Ramos (cell line): ENCODE data around the gene CD83.
"Not testable (repeated sequence)": the region's sequence is repeated elsewhere in the genome, so short reads cannot be mapped to it uniquely, and the experiment has no call there.

ENCODE experiments used
- in situ Hi-C: fragments of 300-500 bp; cut with MboI; formaldehyde crosslinking; loops from one replicate; pipeline ENCODE4 v1.14.3; 2022; ENCODE audit warnings: low sequenced_read_pairs; ENCODE audit not compliant: unreplicated experiment

The CD83 gene

DNA sequence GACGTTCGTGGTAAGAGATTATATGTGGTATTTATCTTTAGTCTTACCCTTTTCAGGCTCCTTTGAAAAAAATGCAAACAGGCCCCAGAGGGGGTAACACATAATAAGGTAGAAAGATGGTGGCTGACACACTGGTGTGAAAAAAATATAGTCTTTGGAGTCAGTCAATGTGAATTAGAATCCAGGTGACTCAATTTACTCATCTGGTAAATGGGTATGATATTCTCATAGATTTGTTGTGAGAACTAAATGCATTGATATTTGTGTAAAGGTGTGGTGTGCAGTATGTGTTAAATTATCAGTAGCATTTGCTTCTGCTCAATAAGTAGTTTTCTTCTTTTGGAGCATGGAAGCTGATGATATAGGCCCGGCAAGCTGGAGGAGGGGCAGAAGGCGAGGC lies 25.7 kb downstream of the CD83 start:
- in situ Hi-C loops, result loop anchor here (5.0 to 10.0 kb wide), 2 partner anchors 96 to 239 kb away; no protein-coding TSS in a partner anchor

DNA sequence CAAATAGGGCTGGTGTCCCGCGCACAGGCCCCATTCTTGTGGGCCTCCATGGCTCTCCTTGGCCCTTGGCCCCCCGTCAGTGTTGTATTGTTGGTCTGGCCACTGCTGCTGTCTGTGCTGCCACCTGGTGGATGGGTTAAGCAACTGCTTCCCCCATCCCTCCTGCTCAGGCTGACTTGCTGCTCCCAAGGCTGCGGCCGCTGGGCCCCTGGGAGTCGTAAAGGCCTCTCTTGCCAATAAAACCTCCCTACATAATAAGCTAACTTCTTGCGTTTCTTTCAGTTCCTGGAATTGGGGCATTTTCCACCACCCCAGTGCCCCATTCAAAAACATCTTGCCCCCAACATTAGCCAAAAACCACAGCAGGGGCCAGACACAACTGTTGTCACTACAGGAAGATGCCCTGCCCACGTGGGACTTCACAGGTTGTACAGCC lies 27.1 kb downstream of the CD83 start:
- in situ Hi-C loops, result loop anchor here (5.0 to 10.0 kb wide), 2 partner anchors 97 to 240 kb away; no protein-coding TSS in a partner anchor

DNA sequence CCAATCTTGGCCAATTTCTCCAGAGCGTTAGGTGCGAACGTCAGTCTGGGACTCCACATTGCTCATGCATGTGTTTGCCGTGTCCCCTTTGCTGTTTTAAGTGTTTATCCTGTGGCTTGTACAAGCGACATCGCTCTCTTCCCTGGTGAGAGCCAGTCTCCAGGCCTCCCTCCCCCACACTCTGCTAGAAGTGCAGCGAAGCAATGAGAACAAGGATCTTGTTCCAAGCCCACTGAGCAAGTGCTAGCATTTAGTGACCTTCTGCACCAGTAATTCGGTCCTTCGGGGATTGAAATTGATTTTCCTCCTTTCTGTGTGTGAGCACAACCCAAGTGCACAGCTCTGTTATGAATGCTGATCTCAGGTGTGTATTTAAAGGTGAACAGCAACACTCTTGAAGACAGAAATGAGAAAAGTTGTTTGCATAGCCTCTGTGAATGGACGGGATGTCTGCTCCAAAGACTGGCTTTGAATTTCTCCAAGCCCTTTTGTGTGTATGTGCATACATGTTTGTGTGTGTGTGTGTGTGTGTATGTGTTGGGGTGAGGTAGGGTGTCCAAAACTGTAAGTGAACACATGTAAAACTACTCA lies 29.0 kb downstream of the CD83 start:
- in situ Hi-C loops, result loop anchor here (10.0 kb wide), 1 partner anchor 242 kb away; no protein-coding TSS in a partner anchor

DNA sequence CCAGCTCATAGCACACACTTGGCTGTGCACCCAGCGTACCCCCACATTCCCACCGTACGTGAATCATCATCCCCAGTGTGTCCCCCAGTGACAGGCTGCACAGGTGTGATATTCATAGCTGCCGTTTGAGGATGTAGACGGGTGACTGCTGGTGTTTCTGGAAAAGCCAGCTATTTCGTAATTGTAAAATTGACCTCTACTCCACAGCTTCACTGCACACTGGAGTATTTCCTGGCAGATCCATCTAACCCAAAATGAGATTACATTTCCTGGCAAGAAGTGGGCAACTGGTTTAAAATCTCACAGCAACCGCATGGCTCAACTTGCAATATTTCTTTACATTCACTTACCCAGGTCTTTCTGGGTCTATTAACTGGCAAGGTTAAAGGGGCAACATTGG lies 30.3 kb downstream of the CD83 start:
- in situ Hi-C loops, result loop anchor here (10.0 kb wide), 1 partner anchor 243 kb away; no protein-coding TSS in a partner anchor

DNA sequence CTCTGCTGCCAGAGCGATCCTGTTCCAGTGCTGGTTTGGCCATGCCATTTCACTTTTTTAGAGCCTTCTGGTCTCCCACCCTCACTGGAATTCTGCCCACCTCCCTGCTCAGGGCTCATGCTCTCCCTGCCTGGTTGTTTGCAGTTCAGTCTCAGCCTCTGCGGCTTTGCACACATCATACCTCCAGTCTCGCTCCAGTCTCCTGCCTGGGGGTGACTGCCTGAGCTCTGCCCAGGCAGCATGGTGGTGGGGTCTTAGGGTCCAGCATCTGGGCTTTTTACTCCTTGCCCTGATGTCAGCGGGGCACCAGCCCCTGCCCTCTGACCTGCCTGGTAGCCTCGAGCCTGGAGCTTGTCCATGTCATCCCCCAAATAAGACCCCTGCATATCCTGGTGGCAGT lies 30.9 kb downstream of the CD83 start:
- in situ Hi-C loops, result loop anchor here (10.0 kb wide), 1 partner anchor 244 kb away; no protein-coding TSS in a partner anchor

DNA sequence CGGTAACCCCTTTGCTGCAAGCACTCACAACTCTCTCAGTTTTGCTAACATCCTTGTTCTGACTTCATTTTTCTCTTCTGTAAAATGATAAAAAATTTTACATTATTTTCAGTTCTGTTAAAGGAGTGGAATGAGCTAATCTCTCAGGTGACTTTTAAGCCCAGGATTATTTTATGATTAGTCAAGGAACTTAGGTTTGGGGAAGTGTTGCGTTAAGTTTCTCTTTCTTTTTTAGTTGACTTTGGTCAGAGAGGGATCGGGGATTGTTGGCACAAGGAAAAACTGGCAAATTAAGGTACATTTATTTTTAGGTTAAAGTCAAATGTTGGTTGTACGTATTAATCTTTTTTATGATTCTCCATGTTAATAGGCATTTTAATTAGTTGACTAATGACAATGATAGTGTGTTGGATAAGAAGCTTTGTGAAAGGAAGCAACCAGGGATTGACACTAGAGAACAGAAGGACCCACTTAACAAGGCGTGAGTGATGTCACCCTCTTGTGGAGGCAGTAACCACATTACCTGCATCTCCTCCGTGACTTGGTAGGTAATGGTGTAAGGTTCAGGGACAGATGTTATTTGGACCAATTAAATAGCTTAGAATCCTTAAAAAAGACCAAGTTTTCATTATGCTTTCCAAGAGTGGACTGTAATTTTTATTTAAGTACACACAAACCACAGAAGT lies 31.6 kb downstream of the CD83 start:
- in situ Hi-C loops, result loop anchor here (10.0 kb wide), 1 partner anchor 244 kb away; no protein-coding TSS in a partner anchor

DNA sequence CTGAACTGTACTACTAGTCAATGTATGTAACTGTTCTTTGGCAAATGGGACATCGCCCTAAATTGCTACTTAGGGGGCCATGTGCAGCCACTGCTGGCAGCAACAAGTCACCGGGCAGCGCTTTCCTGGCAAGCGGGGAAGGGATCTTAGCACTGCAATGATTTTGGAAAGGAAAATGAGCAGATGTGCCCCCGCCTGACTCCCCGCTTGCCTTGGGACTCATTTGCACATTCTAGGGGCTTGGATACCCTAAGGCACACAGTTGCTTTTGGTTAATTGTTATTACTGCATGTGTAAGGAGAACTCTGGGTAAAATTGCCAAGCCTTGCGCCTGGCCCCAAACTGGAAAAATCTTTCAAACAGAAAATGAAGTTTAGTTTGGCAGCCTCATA lies 32.2 kb downstream of the CD83 start:
- in situ Hi-C loops, result loop anchor here (10.0 kb wide), 1 partner anchor 245 kb away; no protein-coding TSS in a partner anchor

DNA sequence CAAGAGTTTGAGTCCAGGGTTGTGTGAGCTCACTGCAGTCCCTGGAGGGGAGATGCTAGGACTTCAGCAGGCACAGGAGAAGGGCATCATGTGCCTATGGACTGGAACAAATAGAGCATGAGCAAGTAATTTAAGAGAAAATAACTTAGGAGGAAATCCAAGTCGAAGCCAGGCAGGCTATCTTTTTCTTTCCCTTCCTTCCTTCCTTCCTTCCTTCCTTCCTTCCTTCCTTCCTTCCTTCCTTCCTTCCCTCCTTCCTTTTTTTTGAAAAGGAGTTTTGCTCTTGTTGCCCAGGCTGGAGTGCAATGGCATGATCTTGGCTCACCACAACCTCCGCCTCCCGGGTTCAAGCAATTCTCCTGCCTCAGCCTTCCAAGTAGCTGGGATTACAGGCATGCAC lies 33.7 kb downstream of the CD83 start:
- in situ Hi-C loops, result not testable (repeated sequence)

DNA sequence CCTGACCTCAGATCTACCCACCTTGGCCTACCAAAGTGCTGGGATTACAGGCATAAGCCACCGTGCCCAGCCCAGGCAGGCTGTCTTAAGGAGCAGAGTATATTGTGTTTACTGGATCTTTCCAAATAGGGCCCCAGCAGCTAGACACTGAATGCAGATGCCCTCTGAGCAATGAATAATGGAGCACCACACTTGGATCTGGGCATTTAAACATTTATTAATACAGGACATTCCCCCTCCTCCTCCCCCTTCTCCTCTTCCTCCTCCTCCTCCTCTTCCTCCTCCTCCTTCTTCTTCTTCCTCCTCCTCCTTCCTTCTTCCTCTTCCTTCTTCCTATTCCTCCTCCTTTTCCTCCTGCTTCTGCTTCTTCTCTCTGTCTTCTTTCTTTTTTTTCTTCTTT lies 34.2 kb downstream of the CD83 start:
- in situ Hi-C loops, result no loop called here

DNA sequence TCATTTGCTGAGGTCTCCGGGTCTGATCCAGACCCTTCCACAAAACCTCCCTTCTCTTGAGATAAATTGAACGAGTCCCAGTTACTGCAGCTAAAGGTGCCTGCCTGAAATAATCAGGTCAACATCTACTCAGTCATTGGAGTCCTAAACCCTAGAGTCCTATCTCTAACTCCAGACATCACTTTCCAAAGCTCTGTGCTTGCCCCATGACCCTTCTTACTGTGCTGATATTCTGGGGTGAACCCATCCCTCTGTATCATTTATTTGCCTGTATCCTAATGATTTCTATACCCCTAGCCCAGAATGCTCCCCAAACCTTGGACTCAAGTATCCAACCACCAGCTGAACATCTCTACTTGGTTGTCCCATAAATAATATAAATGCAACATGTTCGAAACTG lies 35.7 kb downstream of the CD83 start:
- in situ Hi-C loops, result no loop called here

DNA sequence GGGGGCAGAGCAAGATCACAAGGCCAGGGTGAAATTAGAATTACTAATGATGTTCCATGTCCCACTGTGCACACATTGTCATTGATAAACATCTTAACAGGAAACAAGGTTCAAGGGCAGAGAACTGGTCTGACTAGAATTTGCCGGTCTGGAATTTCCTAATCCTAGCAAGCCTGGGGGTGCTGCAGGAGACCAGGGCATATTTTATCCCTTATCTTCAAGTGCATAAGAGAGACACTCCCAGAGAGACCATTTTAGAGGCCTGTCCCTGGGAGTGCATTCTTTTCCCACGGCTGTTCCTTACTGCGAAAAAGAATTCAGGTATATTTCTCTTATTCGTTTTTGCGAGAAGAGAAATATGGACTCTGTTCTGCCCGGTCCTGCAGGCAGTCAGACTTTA lies 41.5 kb downstream of the CD83 start:
- in situ Hi-C loops, result no loop called here

DNA sequence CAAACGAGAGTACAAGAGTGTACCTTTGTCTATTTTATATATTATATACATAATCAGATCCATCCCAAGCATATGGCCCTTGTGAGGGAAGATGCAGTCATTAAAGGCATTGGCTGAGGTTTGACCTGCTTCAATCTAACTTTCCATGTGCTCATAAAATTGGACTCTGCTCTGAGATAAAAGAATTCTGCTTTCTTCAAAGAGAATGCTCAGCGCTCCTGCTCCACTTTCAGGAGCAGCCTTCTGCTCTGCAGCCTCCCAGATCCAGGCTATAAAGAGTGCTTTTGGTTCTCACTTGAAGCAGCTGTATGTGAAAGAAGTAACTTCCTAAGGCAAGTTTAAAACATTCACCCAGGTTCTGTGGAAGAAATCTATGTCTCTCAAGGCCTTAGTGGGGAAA lies 45.3 kb downstream of the CD83 start:
- in situ Hi-C loops, result no loop called here

DNA sequence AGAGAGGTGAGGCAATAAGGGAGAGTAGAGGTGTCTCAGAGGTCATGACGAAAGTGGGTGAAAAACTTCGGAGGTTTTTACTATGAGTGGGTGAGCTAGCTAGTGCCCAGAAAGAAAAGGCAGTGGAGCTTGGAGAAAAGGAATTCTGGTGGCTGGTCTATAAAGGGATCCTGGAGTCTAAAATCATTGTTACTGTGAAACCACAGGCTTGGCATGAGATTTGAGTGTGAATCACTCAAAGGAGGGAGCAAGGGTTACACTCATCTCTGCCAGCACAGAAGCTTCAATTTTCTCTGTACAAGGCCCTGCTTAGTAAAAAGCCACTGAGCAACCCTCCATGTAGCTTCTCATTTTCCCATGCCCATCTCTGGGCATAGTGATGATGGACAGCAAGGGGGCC lies 47.5 kb downstream of the CD83 start:
- in situ Hi-C loops, result no loop called here

DNA sequence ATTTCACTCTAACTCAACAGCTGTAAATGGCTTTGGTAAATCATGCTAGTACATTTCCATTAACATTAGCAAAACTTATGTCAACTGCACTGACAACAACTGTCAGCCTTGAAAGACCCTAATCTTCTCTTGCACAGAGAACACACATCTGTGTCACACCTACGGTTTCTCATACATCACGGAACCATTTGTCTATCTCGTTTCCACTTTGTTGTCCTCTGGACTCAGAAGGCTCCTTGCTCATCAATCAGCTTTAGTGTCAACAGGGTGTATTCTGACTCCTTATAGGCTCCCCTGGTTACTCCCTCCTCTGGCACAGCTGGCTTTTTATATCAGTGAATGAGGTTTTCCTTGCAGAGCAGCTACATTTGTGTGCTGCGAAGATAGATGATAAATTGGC lies 49.3 kb downstream of the CD83 start:
- in situ Hi-C loops, result no loop called here

DNA sequence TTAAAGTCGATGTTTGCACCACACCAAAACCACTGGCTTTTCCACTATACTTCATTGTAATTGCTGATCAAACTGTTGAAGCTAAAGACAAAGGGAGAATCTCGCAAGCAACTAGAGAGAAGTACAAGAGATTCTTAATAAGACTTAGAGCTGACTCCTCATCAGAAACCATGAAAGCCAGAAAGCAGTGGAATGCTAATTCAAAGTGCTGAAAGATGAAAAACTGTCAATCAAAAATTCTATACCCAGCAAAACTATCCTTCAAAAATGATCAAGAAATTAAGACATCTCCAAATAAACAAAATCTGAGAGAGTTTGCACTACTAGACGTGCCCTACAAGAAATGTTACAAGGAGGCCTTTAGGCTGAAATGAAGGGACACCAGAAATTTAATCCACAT lies 52.6 kb downstream of the CD83 start:
- in situ Hi-C loops, result no loop called here

DNA sequence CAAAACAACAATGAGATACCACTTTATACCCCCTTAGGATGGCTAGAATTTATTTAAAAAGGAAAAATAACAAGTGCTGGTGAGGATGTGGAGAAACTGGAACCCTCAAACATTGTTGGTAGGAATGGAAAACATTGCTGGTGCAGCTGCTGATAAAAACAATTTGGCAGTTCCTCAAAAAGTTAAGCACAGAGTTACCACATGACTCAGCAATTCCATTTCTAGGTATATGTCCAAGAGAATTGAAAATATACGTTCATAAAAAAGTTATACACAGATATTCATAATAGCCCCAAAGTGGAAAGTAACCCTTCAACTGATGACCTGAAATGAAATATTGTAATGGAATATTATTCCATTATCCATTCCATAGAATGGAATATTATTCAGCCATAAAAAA lies 55.0 kb downstream of the CD83 start:
- in situ Hi-C loops, result no loop called here

DNA sequence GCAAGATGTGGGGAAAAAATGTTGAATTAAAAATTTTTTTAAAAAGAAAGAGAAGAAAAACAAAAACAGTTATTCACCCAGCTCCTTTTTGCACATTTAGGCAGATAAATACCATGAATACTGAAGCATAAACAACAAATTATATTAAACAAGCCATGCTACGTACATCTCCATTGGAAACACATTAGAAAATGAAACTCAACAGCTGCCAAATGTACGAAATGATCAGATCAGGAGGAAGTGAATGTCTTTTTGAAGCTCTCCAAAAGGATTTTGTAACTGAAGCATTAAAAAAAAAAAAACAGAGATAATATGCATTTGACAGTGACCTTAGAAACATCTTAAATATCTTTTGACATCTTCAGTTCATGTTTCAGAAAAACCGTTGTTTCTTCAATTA lies 56.7 kb downstream of the CD83 start:
- in situ Hi-C loops, result no loop called here

DNA sequence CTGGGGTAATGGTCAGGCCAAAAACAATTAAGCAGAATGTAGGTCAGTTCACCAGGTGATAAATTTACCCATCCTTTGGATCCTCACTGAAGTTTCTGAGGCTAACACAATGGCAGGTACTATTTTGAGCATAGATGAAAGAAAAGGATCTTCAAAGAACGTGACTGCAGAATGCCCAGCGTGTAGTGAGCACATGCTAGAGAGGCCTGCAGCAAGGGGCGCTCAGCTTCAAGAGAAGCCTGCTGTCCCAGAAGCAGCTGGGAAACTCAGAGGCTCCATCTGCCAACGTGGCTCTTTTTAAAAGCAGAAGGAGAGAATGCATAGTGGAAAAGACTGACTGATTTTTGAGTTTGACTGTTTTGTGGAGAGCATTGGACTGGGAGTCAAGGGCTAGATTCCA lies 57.4 kb downstream of the CD83 start:
- in situ Hi-C loops, result no loop called here

DNA sequence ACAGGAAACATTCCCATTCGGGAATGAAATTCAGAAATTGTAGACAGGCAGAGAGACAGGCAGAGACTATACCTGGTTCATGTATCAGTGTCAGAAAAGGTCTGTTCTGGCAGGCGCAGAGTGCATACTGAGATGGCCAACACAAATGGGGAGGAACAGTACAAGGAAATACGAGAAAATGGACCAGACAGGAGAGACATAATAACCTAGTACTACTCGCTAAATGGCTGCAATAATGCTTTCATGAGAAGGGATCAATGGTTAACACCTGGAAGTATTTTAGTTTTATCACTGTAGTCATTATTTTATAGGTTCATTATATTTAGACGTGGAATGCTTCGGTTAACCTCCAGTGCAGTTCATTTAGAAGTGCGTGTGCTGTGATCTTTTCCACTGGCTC lies 58.9 kb downstream of the CD83 start:
- in situ Hi-C loops, result no loop called here

DNA sequence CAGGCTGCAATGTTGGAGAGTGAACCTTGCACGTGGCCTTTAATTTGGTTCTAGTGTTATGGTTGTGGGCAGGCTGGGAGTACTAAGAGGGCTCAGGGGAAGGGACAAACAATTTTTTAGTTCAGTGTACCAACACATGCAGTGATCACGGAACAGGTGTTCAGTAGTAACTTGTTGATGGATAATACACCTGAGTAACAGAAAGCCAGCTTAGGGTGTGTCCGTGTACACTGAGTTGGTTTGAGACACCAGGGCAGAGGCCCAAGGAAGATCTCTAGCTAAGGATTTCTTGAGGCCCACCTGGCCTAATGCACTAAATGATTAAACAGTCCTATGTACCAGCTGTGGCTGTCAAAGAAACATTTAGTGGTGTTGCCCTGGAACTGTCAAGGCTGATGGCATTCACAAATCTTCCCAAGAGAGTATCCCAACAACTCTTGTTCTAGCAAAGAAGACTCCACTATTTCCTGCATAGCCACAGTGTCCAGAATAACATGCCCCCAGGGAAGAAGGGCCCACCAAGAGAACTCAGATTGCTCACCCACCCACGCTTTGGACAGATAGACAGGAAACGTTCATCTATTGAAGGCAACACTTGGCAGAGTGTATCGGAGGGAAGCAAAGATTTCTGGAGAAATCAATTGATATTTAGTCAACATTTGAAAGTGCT lies 60.0 kb downstream of the CD83 start:
- in situ Hi-C loops, result no loop called here

DNA sequence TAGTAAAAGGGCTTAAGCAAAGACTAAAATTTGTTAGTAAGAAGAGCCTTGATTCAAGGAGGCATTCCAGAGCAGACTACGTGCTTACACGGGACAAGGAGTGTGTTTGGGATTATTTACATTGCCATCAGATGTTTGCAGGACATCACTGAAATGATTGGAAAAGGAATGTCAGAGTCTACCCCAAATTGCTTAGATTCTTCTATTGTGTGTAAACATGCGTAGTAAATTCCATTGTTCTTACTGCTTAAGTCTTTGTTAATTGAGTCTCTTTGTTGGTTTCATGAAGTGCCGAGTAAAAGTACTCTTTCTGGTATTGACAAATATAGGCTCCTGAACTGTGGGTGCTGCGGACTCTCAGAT lies 60.5 kb downstream of the CD83 start:
- in situ Hi-C loops, result no loop called here
